HG02970 (cell line): Measurements from ENCODE around the gene HES1.

ENCODE experiments used
- ATAC-seq: cut with Tn5 transposase; IDR thresholded peaks from one replicate; pipeline ENCODE4 v1.9.1; 2021; ENCODE audit warnings: mild to moderate bottlenecking, moderate library complexity, moderate number of reproducible peaks; ENCODE audit not compliant: unreplicated experiment, low FRiP score

HES1 gene

GRCh38 chr3:194165271-194166018, 29.5 kb downstream of the HES1 start:
- no peak for ATAC-seq

GRCh38 chr3:194166682-194167479, 30.9 kb downstream of the HES1 start:
- no peak for ATAC-seq

GRCh38 chr3:194167480-194168282, 31.7 kb downstream of the HES1 start:
- ATAC-seq = no peak

GRCh38 chr3:194168994-194169393, 33.0 kb downstream of the HES1 start:
- no peak for ATAC-seq

GRCh38 chr3:194169595-194169994, 33.6 kb downstream of the HES1 start:
- no peak for ATAC-seq

GRCh38 chr3:194170793-194171192, 34.8 kb downstream of the HES1 start:
- no peak for ATAC-seq

GRCh38 chr3:194174406-194174805, 38.5 kb downstream of the HES1 start:
- ATAC-seq = no peak

- ATAC-seq = no peak
Observed at GRCh38 chr3:194174980-194175379, 39.0 kb downstream of the HES1 start.

GRCh38 chr3:194176274-194176991, 40.5 kb downstream of the HES1 start:
- ATAC-seq = no peak

GRCh38 chr3:194177141-194177540, 41.2 kb downstream of the HES1 start:
- ATAC-seq = no peak

GRCh38 chr3:194178128-194178527, 42.2 kb downstream of the HES1 start:
- ATAC-seq = no peak

- ATAC-seq = no peak
Observed at GRCh38 chr3:194178669-194179068, 42.7 kb downstream of the HES1 start.

- no peak for ATAC-seq
Observed at GRCh38 chr3:194180570-194180969, 44.6 kb downstream of the HES1 start.

GRCh38 chr3:194181612-194182529, 45.9 kb downstream of the HES1 start:
- ATAC-seq = no peak

GRCh38 chr3:194183271-194183670, 47.3 kb downstream of the HES1 start:
- ATAC-seq = no peak

- ATAC-seq = no peak
Observed at GRCh38 chr3:194184265-194184751, 48.4 kb downstream of the HES1 start.

- no peak for ATAC-seq
Observed at GRCh38 chr3:194184801-194185200, 48.9 kb downstream of the HES1 start.

- no peak for ATAC-seq
Observed at GRCh38 chr3:194185221-194185620, 49.3 kb downstream of the HES1 start.
